ENCODE measurements around the gene TANGO6. TPM values are rescaled to one million over a fixed set of nuclear protein-coding genes. Genes with fewer than 3 reads are reported as not detected.

The TANGO6 gene
- total RNA-seq, 1 donor from 2014 or later, result 13.7 TPM

GRCh38 chr16:68954911-68955635 is 111.7 kb downstream of the TANGO6 start:
- FAIRE-seq, result no peak
- H3K27me3 ChIP-seq (ENCODE audit: control insufficient read depth, insufficient read depth, low read length), result no peaks in the 10 kb centered on the region
- no peak for DNase-seq (ENCODE audit: low read depth)
- no peak for TF ChIP-seq CTCF (IDR thresholded peaks at IDR 0.05; ENCODE audit: insufficient read depth, low read length, severe bottlenecking)
- no peak overlapping the region for H3K4me3 ChIP-seq (ENCODE audit: low read depth, low read length)
- peaks cover 1% of the 10 kb centered on the region for H3K36me3 ChIP-seq (ENCODE audit: control insufficient read depth, insufficient read depth, low read length)

GRCh38 chr16:68960910-68961309 is 117.6 kb downstream of the TANGO6 start:
- no peaks in the 10 kb centered on the region for H3K36me3 ChIP-seq (ENCODE audit: control insufficient read depth, insufficient read depth, low read length)
- H3K27me3 ChIP-seq (ENCODE audit: control insufficient read depth, insufficient read depth, low read length), result no peaks in the 10 kb centered on the region
- DNase-seq (ENCODE audit: low read depth) (no peak), FAIRE-seq (no peak)
- TF ChIP-seq CTCF (IDR thresholded peaks at IDR 0.05; ENCODE audit: insufficient read depth, low read length, severe bottlenecking), result no peak
- H3K4me3 ChIP-seq (ENCODE audit: low read depth, low read length), result no peak overlapping the region

- no peaks in the 10 kb centered on the region for H3K36me3 ChIP-seq (ENCODE audit: control insufficient read depth, insufficient read depth, low read length)
- no peaks in the 10 kb centered on the region for H3K27me3 ChIP-seq (ENCODE audit: control insufficient read depth, insufficient read depth, low read length)
- no peak for FAIRE-seq
- DNase-seq (ENCODE audit: low read depth), result no peak
- no peak overlapping the region for H3K4me3 ChIP-seq (ENCODE audit: low read depth, low read length)
- no peak for TF ChIP-seq CTCF (IDR thresholded peaks at IDR 0.05; ENCODE audit: insufficient read depth, low read length, severe bottlenecking)
Measured at GRCh38 chr16:68961778-68962402, 118.6 kb downstream of the TANGO6 start.

GRCh38 chr16:68969338-68969737 is 126.0 kb downstream of the TANGO6 start:
- no peaks in the 10 kb centered on the region for H3K27me3 ChIP-seq (ENCODE audit: control insufficient read depth, insufficient read depth, low read length)
- no peak overlapping the region for H3K4me3 ChIP-seq (ENCODE audit: low read depth, low read length)
- FAIRE-seq, result no peak

GRCh38 chr16:68972013-68972412 is 128.7 kb downstream of the TANGO6 start:
- Histone ChIP-seq H3K36me3 (ENCODE audit: control insufficient read depth, insufficient read depth, low read length) (peaks cover 3% of the 10 kb centered on the region), H3K27me3 (ENCODE audit: control insufficient read depth, insufficient read depth, low read length) (no peaks in the 10 kb centered on the region), H3K4me3 (ENCODE audit: low read depth, low read length) (no peak overlapping the region)
- FAIRE-seq (no peak), DNase-seq (ENCODE audit: low read depth) (no peak)
- TF ChIP-seq CTCF (IDR thresholded peaks at IDR 0.05; ENCODE audit: insufficient read depth, low read length, severe bottlenecking), result no peak

More at GRCh38 chr16:68969338-68969737, 126.0 kb downstream of the TANGO6 start:
- H3K36me3 ChIP-seq (ENCODE audit: control insufficient read depth, insufficient read depth, low read length), result peaks cover 1% of the 10 kb centered on the region
- TF ChIP-seq CTCF (IDR thresholded peaks at IDR 0.05; ENCODE audit: insufficient read depth, low read length, severe bottlenecking), result no peak
- DNase-seq (ENCODE audit: low read depth), result no peak

Measured in bronchial epithelial cell (primary cell).